NCI-H1694 (cell line): Measurements from ENCODE around the gene KAT6B.
"Not testable (repeated sequence)": the region's sequence is repeated elsewhere in the genome, so short reads cannot be mapped to it uniquely, and the experiment has no call there.

Experiments
- DNase-seq: peaks from one replicate; lab custom pipeline; 2025; lab: John Stamatoyannopoulos, UW

The KAT6B gene

GRCh38 chr10:74859546-74859945, 33.1 kb downstream of the KAT6B start:
- no peak for DNase-seq

GRCh38 chr10:74862625-74863024, 36.2 kb downstream of the KAT6B start:
- no peak for DNase-seq

GRCh38 chr10:74863551-74863950, 37.2 kb downstream of the KAT6B start:
- no peak for DNase-seq

- DNase-seq = no peak
Measured at GRCh38 chr10:74867351-74867750, 41.0 kb downstream of the KAT6B start.

- DNase-seq = no peak
Measured at GRCh38 chr10:74868392-74868977, 42.1 kb downstream of the KAT6B start.

GRCh38 chr10:74869635-74870034, 43.2 kb downstream of the KAT6B start:
- DNase-seq = no peak

- no peak for DNase-seq
Measured at GRCh38 chr10:74870191-74870590, 43.8 kb downstream of the KAT6B start.

GRCh38 chr10:74871595-74872382, 45.4 kb downstream of the KAT6B start:
- DNase-seq = no peak

- DNase-seq = no peak
Measured at GRCh38 chr10:74873803-74874454, 47.5 kb downstream of the KAT6B start.

- no peak for DNase-seq
Measured at GRCh38 chr10:74874649-74875048, 48.2 kb downstream of the KAT6B start.

GRCh38 chr10:74875068-74875467, 48.7 kb downstream of the KAT6B start:
- no peak for DNase-seq

GRCh38 chr10:74875966-74876365, 49.6 kb downstream of the KAT6B start:
- DNase-seq = no peak

- not testable (repeated sequence) for DNase-seq
Measured at GRCh38 chr10:74877054-74877453, 50.7 kb downstream of the KAT6B start.

GRCh38 chr10:74877898-74878297, 51.5 kb downstream of the KAT6B start:
- DNase-seq = no peak

- DNase-seq = no peak
Measured at GRCh38 chr10:74880041-74880440, 53.6 kb downstream of the KAT6B start.

- no peak for DNase-seq
Measured at GRCh38 chr10:74881253-74881884, 55.0 kb downstream of the KAT6B start.

GRCh38 chr10:74882427-74882826, 56.0 kb downstream of the KAT6B start:
- DNase-seq = no peak

GRCh38 chr10:74882831-74883230, 56.4 kb downstream of the KAT6B start:
- DNase-seq = no peak

- DNase-seq = no peak
Measured at GRCh38 chr10:74883428-74883827, 57.0 kb downstream of the KAT6B start.

- no peak for DNase-seq
Measured at GRCh38 chr10:74887614-74888284, 61.3 kb downstream of the KAT6B start.

- no peak for DNase-seq
Measured at GRCh38 chr10:74888962-74889661, 62.7 kb downstream of the KAT6B start.

- DNase-seq = no peak
Measured at GRCh38 chr10:74889662-74889998, 63.2 kb downstream of the KAT6B start.
